ENCODE measurements around the gene MFSD1. TPM values are rescaled to one million over a fixed set of nuclear protein-coding genes. Genes with fewer than 3 reads are reported as not detected.

MFSD1 gene, protein sequence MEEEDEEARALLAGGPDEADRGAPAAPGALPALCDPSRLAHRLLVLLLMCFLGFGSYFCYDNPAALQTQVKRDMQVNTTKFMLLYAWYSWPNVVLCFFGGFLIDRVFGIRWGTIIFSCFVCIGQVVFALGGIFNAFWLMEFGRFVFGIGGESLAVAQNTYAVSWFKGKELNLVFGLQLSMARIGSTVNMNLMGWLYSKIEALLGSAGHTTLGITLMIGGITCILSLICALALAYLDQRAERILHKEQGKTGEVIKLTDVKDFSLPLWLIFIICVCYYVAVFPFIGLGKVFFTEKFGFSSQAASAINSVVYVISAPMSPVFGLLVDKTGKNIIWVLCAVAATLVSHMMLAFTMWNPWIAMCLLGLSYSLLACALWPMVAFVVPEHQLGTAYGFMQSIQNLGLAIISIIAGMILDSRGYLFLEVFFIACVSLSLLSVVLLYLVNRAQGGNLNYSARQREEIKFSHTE
- 26.6 TPM for total RNA-seq (ENCODE audit: unreplicated experiment)
- long read RNA-seq, transcript MFSD1-203 (16 exons, 2,423 nt), result major isoform, 27 of 31 reads
- long read RNA-seq, partial matches to known transcripts, result 1 of 31 reads
- long read RNA-seq, other reads (novel, unspliced or antisense), result 2 of 31 reads

- no peak for TF ChIP-seq CTCF (IDR thresholded peaks at IDR 0.05; ENCODE audit: partially characterized antibody, unreplicated experiment)
- Mint-ChIP-seq H3K4me3 (ENCODE audit: unreplicated experiment) (peak within 1 kb of the TSS; percentile 82), H3K9me3 (ENCODE audit: unreplicated experiment) (no peaks in the 10 kb centered on the region), H3K4me1 (ENCODE audit: low read depth, unreplicated experiment) (peaks cover 7% of the 10 kb centered on the region), H3K36me3 (ENCODE audit: unreplicated experiment) (no peaks in the 10 kb centered on the region), H3K27me3 (ENCODE audit: unreplicated experiment) (peaks cover 13% of the 10 kb centered on the region), H3K27ac (ENCODE audit: unreplicated experiment) (peak within 1 kb of the TSS; percentile 53)
- peak; percentile 92 for DNase-seq
Observed at GRCh38 chr3:158801696-158802408, at the start of gene MFSD1. Gene MFSD1, plus strand, starts transcription at chr3:158802054. Its CDS starts 99 bp downstream, at chr3:158802153.

- Mint-ChIP-seq H3K4me1 (ENCODE audit: low read depth, unreplicated experiment) (no peaks in the 10 kb centered on the region), H3K4me3 (ENCODE audit: unreplicated experiment) (no peak overlapping the region), H3K9me3 (ENCODE audit: unreplicated experiment) (peaks cover 2% of the 10 kb centered on the region), H3K27me3 (ENCODE audit: unreplicated experiment) (peaks cover 2% of the 10 kb centered on the region), H3K36me3 (ENCODE audit: unreplicated experiment) (peaks cover 5% of the 10 kb centered on the region), H3K27ac (ENCODE audit: unreplicated experiment) (no peak overlapping the region)
- no peak for TF ChIP-seq CTCF (IDR thresholded peaks at IDR 0.05; ENCODE audit: partially characterized antibody, unreplicated experiment)
- DNase-seq, result no peak
Observed at GRCh38 chr3:158753854-158754253, 48.0 kb upstream of the MFSD1 start.

DNA sequence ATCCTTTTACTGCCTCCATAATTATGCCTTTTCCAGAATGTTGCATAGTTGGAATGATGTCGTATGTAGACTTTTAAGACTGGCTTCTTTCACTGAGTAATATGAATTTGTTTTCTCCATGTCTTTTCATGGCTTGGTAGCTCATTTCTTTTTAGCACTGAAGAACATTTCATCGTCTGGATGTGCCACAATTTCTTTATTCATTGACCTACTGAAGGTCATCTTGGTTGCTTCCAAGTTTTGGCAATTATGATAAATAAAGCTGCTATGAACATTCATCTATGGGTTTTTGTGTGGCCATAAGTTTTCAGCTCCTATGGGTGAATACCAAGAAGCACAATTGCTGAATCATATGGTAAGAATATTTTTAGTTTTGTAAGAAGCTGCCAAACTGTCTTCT is 46.4 kb upstream of the MFSD1 start:
- Mint-ChIP-seq H3K36me3 (ENCODE audit: unreplicated experiment) (no peaks in the 10 kb centered on the region), H3K4me3 (ENCODE audit: unreplicated experiment) (no peak overlapping the region), H3K4me1 (ENCODE audit: low read depth, unreplicated experiment) (no peaks in the 10 kb centered on the region), H3K9me3 (ENCODE audit: unreplicated experiment) (no peaks in the 10 kb centered on the region), H3K27me3 (ENCODE audit: unreplicated experiment) (no peaks in the 10 kb centered on the region), H3K27ac (ENCODE audit: unreplicated experiment) (no peak overlapping the region)
- TF ChIP-seq CTCF (IDR thresholded peaks at IDR 0.05; ENCODE audit: partially characterized antibody, unreplicated experiment), result no peak
- no peak for DNase-seq

- Mint-ChIP-seq H3K4me1 (ENCODE audit: low read depth, unreplicated experiment) (no peaks in the 10 kb centered on the region), H3K9me3 (ENCODE audit: unreplicated experiment) (no peaks in the 10 kb centered on the region), H3K36me3 (ENCODE audit: unreplicated experiment) (no peaks in the 10 kb centered on the region), H3K27ac (ENCODE audit: unreplicated experiment) (no peak overlapping the region), H3K4me3 (ENCODE audit: unreplicated experiment) (no peak overlapping the region), H3K27me3 (ENCODE audit: unreplicated experiment) (no peaks in the 10 kb centered on the region)
- TF ChIP-seq CTCF (IDR thresholded peaks at IDR 0.05; ENCODE audit: partially characterized antibody, unreplicated experiment), result no peak
- no peak for DNase-seq
Observed at GRCh38 chr3:158761350-158761749, 40.5 kb upstream of the MFSD1 start.
